HepG2 (cell line): Measurements from ENCODE around the gene UBE2O. TPM values are rescaled to one million over a fixed set of nuclear protein-coding genes. Genes with fewer than 3 reads are reported as not detected.

Experiments used
- CSRNP1 ChIP-seq: sonication (generic); formaldehyde crosslinking; IDR thresholded peaks from 2 replicates; pipeline ENCODE4 v1.8.1; 2023; ENCODE audit warnings: mild to moderate bottlenecking, missing genetic modification reagents
- IKZF5 ChIP-seq: IDR thresholded peaks from 2 replicates; pipeline ENCODE4 v1.6.1; 2018; ENCODE audit warnings: missing genetic modification reagents, mild to moderate bottlenecking, missing compliant biosample characterization
- MIXL1 ChIP-seq: IDR thresholded peaks from 2 replicates; pipeline ENCODE4 v1.6.1; 2016
- PAXIP1 ChIP-seq: sonication (generic); formaldehyde crosslinking; conservative IDR thresholded peaks from 2 replicates; pipeline ENCODE4 v1.4.0; 2020; ENCODE audit warnings: mild to moderate bottlenecking, missing genetic modification reagents, moderate library complexity
- SMAD9 ChIP-seq: sonication (generic); formaldehyde crosslinking; IDR thresholded peaks from 2 replicates; pipeline ENCODE4 v1.5.1; 2020; ENCODE audit warnings: mild to moderate bottlenecking, missing genetic modification reagents
- SSRP1 ChIP-seq: IDR thresholded peaks from 2 replicates; pipeline ENCODE4 v1.6.1; 2016; ENCODE audit warnings: control low read depth
- THAP9 ChIP-seq: sonication (generic); formaldehyde crosslinking; IDR thresholded peaks from 2 replicates; pipeline ENCODE4; 2020; ENCODE audit warnings: missing genetic modification reagents, mild to moderate bottlenecking, borderline replicate concordance
- ZBED4 ChIP-seq: sonication (generic); formaldehyde crosslinking; IDR thresholded peaks from 2 replicates; pipeline ENCODE4 v1.4.0; 2020; ENCODE audit warnings: missing genetic modification reagents, borderline replicate concordance
- ZBTB1 ChIP-seq: sonication (generic); formaldehyde crosslinking; IDR thresholded peaks from 2 replicates; pipeline ENCODE4 v1.4.0; 2020; ENCODE audit warnings: missing genetic modification reagents, borderline replicate concordance
- ZFP36L1 ChIP-seq: sonication (generic); formaldehyde crosslinking; IDR thresholded peaks from 2 replicates; pipeline ENCODE4 v1.8.0; 2022; ENCODE audit warnings: mild to moderate bottlenecking, missing genetic modification reagents, moderate library complexity
- ZNF33A ChIP-seq: sonication (generic); formaldehyde crosslinking; IDR thresholded peaks from 2 replicates; pipeline ENCODE4 v1.5.1; 2020; ENCODE audit warnings: missing genetic modification reagents, mild to moderate bottlenecking, moderate library complexity, borderline replicate concordance
- ZNF430 ChIP-seq: sonication (generic); formaldehyde crosslinking; IDR thresholded peaks from 2 replicates; pipeline ENCODE4 v1.9.0; 2021; ENCODE audit warnings: mild to moderate bottlenecking, missing genetic modification reagents
- ZNF784 ChIP-seq: sonication (generic); formaldehyde crosslinking; IDR thresholded peaks from 2 replicates; pipeline ENCODE4 v1.5.1; 2020; ENCODE audit warnings: missing genetic modification reagents, mild to moderate bottlenecking, borderline replicate concordance
- ZNF788 ChIP-seq: sonication (generic); formaldehyde crosslinking; IDR thresholded peaks from 2 replicates; pipeline ENCODE4 v1.5.0; 2020; ENCODE audit warnings: mild to moderate bottlenecking, missing genetic modification reagents, borderline replicate concordance
- ZSCAN30 ChIP-seq: sonication (generic); formaldehyde crosslinking; IDR thresholded peaks from 2 replicates; pipeline ENCODE4 v1.5.0; 2020; ENCODE audit warnings: mild to moderate bottlenecking, missing genetic modification reagents
- polyA plus RNA-seq, 8 experiments: library from polyadenylated mRNA; depleted of rRNA in 3 of 8; stranded (reverse) in 7 of 8; unstranded in 1 of 8; fragments of >200 nt; fragmentation: Illumina TruSeq in 4 of 8; extraction: Trizol in 4 of 8; gene quantifications; 2 replicates each; pipeline versions ENCODE4 v1.2.1 to v1.2.3, GENCODE V29; 2011 to 2016; ENCODE audit warnings: low read depth in 4 of 8, missing spikeins in 1 of 8, mixed read lengths in 1 of 8; ENCODE audit not compliant: insufficient read depth in 1 of 8
- total RNA-seq, 5 experiments: library from RNA; depleted of rRNA; stranded (reverse); fragments of >200 nt; fragmentation: Illumina TruSeq; extraction: Trizol; gene quantifications; 2 replicates each; pipeline ENCODE4 v1.2.3, GENCODE V29; 2016; ENCODE audit warnings: low read depth in 1 of 5

UBE2O gene
- total and polyA plus RNA-seq, 2 of the 13 experiments (the other 11 are each of a cell fraction or from before 2014, with no cell fraction given) = 21.5 to 23.5 TPM

GRCh38 chr17:76473541-76473985 lies 20.6 kb upstream of the UBE2O start (continued):
- TF ChIP-seq ZSCAN30 (CRISPR knock-in tag) (no peak), IKZF5 (CRISPR knock-in tag) (no peak), PAXIP1 (CRISPR knock-in tag) (no peak), ZNF788 (peak; percentile 29; the same call in 1 of the 2 replicates), ZNF430 (CRISPR knock-in tag) (no peak), ZNF33A (CRISPR knock-in tag) (no peak), ZNF784 (no peak), SSRP1 (CRISPR knock-in tag) (no peak), CSRNP1 (peak; percentile 36; the same call in 1 of the 2 replicates), SMAD9 (CRISPR knock-in tag) (no peak), ZFP36L1 (CRISPR knock-in tag) (no peak), ZBTB1 (CRISPR knock-in tag) (no peak), MIXL1 (no peak), ZBED4 (CRISPR knock-in tag) (no peak), THAP9 (CRISPR knock-in tag) (no peak)
